OCI-LY7 (cell line): ENCODE data around the gene SARDH.

Source experiments
- EZH2phosphoT487 ChIP-seq: fragments of 200-600 bp; sonication (generic); IDR thresholded peaks from 2 replicates; pipeline ENCODE4 v1.6.1; 2018; ENCODE audit warnings: low read depth, borderline replicate concordance, mild to moderate bottlenecking, mixed run types, antibody characterized with exemption, low read length, moderate library complexity, mixed read lengths
- TF ChIP-seq, protein P1 (sequence below): fragments of 200-600 bp; sonication (generic); conservative IDR thresholded peaks from 2 replicates; pipeline ENCODE4 v1.5.1; 2014; ENCODE audit warnings: mild to moderate bottlenecking, antibody characterized with exemption, low read length, moderate library complexity, mixed read lengths

DNA sequence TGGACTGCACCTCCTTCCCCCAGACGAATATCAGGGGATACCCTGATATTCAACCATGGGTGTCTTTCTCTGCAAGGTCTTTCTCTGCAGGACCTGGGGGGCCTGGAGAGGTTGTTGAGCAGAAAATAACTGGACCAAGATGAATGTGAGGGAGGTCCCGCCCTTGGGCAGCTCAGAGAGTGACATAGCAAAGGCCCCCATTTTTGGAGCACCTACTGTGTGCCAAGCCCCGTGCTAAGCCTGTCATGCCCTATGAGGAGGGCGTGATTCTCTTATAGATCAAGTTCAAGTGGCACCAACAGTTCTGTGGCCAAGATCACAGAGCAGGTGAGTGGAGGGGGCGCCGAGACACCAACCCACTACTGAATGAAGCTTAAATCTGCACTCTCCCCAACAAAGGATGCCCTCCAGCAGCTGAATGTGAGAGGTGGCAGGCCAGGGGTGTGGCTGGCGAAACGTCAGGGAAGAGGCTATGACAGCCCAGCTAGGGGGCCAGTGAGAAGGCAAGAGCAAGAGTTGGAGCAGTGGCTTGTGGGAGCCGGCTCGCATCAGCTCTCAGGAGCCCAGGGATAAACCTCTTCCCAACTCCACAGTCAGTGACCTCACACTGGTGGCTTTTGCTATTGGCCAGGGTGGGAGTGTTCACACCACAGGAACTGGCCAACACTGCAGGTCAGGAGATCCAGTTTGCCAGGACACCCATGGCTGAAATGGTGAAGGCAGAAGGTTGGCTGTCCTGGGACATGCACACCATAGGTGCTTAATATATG, 5.3 kb downstream of the SARDH start:
- TF ChIP-seq, protein P1, sequence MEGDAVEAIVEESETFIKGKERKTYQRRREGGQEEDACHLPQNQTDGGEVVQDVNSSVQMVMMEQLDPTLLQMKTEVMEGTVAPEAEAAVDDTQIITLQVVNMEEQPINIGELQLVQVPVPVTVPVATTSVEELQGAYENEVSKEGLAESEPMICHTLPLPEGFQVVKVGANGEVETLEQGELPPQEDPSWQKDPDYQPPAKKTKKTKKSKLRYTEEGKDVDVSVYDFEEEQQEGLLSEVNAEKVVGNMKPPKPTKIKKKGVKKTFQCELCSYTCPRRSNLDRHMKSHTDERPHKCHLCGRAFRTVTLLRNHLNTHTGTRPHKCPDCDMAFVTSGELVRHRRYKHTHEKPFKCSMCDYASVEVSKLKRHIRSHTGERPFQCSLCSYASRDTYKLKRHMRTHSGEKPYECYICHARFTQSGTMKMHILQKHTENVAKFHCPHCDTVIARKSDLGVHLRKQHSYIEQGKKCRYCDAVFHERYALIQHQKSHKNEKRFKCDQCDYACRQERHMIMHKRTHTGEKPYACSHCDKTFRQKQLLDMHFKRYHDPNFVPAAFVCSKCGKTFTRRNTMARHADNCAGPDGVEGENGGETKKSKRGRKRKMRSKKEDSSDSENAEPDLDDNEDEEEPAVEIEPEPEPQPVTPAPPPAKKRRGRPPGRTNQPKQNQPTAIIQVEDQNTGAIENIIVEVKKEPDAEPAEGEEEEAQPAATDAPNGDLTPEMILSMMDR, result no peak
- TF ChIP-seq EZH2phosphoT487, result no peak
